Vagina (tissue), 2 donors: ENCODE results near the gene ITGAE.

ENCODE experiments used
- POLR2A ChIP-seq, 2 donors: fragments of 450-650 bp; IDR thresholded peaks; one replicate each; pipeline ENCODE4 v1.6.1; 2017; ENCODE audit warnings: antibody characterized with exemption in 2 of 2, mild to moderate bottlenecking in 2 of 2, moderate library complexity in 2 of 2
- POLR2AphosphoS5 ChIP-seq, 2 donors: sonication (generic); formaldehyde crosslinking; IDR thresholded peaks; one replicate each; pipeline ENCODE4 v1.9.0; 2017; ENCODE audit warnings: antibody characterized with exemption in 2 of 2, mild to moderate bottlenecking in 2 of 2, low read depth in 1 of 2; ENCODE audit not compliant: insufficient read depth in 1 of 2
- TF ChIP-seq, protein P1 (sequence below), 3 experiments: fragments of 450-650 bp in 2 of 3; fragments of 200-600 bp in 1 of 3; sonication (generic) in 1 of 3; IDR thresholded peaks; one replicate each; pipeline ENCODE4 v1.5.1; 2017 to 2019; ENCODE audit warnings: antibody characterized with exemption in 3 of 3, mild to moderate bottlenecking in 2 of 3, moderate library complexity in 2 of 3

DNA sequence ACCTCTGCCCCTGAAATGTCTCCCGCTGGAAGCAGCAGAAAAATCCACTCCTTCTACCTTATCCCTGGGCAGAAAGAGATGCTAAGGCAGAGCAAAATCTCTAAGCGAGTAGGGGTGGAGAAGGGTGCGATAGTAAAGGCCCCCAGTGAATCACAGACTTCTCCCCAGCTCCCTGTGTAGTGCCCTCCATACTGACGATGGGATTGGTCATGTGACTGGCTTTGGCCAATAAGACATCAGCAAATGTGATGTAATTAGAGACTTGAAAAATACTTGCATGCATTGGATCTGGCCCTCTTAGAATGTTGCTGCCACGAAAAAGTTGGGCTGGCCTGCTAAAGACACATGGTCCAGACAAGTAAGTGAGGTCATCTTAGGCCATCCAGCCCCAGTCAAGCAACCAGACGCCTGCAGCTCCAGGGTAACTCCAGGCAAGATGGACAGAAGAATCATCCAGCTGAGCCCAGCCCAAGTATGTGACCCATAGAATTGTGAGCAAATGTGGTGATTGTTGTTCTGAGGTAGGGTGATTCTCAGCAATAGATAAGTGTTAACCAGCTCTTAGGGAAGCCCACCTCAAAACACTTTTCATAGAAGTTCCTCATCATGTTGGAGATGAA, 41.3 kb downstream of the ITGAE start:
- TF ChIP-seq, protein P1, sequence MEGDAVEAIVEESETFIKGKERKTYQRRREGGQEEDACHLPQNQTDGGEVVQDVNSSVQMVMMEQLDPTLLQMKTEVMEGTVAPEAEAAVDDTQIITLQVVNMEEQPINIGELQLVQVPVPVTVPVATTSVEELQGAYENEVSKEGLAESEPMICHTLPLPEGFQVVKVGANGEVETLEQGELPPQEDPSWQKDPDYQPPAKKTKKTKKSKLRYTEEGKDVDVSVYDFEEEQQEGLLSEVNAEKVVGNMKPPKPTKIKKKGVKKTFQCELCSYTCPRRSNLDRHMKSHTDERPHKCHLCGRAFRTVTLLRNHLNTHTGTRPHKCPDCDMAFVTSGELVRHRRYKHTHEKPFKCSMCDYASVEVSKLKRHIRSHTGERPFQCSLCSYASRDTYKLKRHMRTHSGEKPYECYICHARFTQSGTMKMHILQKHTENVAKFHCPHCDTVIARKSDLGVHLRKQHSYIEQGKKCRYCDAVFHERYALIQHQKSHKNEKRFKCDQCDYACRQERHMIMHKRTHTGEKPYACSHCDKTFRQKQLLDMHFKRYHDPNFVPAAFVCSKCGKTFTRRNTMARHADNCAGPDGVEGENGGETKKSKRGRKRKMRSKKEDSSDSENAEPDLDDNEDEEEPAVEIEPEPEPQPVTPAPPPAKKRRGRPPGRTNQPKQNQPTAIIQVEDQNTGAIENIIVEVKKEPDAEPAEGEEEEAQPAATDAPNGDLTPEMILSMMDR (IDR thresholded peaks at IDR 0.05) = no peak
- TF ChIP-seq POLR2AphosphoS5 (IDR thresholded peaks at IDR 0.05; ENCODE audit: insufficient read depth in 1 of 2, low read depth in 1 of 2) = no peak
- no peak for TF ChIP-seq POLR2A (IDR thresholded peaks at IDR 0.05)
